GM19025 (cell line): Measurements from ENCODE around the gene RASD2.
"Not testable (repeated sequence)": the region's sequence is repeated elsewhere in the genome, so short reads cannot be mapped to it uniquely, and the experiment has no call there.

Experiments used
- ATAC-seq: cut with Tn5 transposase; IDR thresholded peaks from one replicate; pipeline ENCODE4 v1.9.1; 2021; ENCODE audit warnings: mild to moderate bottlenecking, low read depth, moderate library complexity; ENCODE audit not compliant: unreplicated experiment

RASD2 gene

GRCh38 chr22:35540595-35541253 lies at the start of gene RASD2:
RASD2 (plus strand) TSS chr22:35540831; CDS start chr22:35546810, 5,979 bp downstream.
- ATAC-seq, result no peak

GRCh38 chr22:35491061-35491907 lies 49.3 kb upstream of the RASD2 start:
- ATAC-seq, result not testable (repeated sequence)

- ATAC-seq, result no peak
Measured at GRCh38 chr22:35491908-35492380, 48.7 kb upstream of the RASD2 start.

- ATAC-seq, result no peak
Measured at GRCh38 chr22:35493074-35493473, 47.6 kb upstream of the RASD2 start.

GRCh38 chr22:35495711-35496110 lies 44.9 kb upstream of the RASD2 start:
- ATAC-seq, result not testable (repeated sequence)

- ATAC-seq, result no peak
Measured at GRCh38 chr22:35496768-35497312, 43.8 kb upstream of the RASD2 start.

- ATAC-seq, result no peak
Measured at GRCh38 chr22:35498026-35498800, 42.4 kb upstream of the RASD2 start.

GRCh38 chr22:35502836-35503235 lies 37.8 kb upstream of the RASD2 start:
- no peak for ATAC-seq

GRCh38 chr22:35505399-35506258 lies 35.0 kb upstream of the RASD2 start:
- ATAC-seq, result no peak

- ATAC-seq, result no peak
Measured at GRCh38 chr22:35506259-35506570, 34.4 kb upstream of the RASD2 start.

GRCh38 chr22:35507851-35508250 lies 32.8 kb upstream of the RASD2 start:
- ATAC-seq, result not testable (repeated sequence)

- ATAC-seq, result no peak
Measured at GRCh38 chr22:35509451-35509850, 31.2 kb upstream of the RASD2 start.

GRCh38 chr22:35509960-35510359 lies 30.7 kb upstream of the RASD2 start:
- no peak for ATAC-seq

- no peak for ATAC-seq
Measured at GRCh38 chr22:35510481-35510934, 30.1 kb upstream of the RASD2 start.

- ATAC-seq, result no peak
Measured at GRCh38 chr22:35510951-35511350, 29.7 kb upstream of the RASD2 start.

- ATAC-seq, result no peak
Measured at GRCh38 chr22:35514366-35514765, 26.3 kb upstream of the RASD2 start.

- ATAC-seq, result not testable (repeated sequence)
Measured at GRCh38 chr22:35515952-35516351, 24.7 kb upstream of the RASD2 start.

- ATAC-seq, result no peak
Measured at GRCh38 chr22:35516723-35517122, 23.9 kb upstream of the RASD2 start.

GRCh38 chr22:35517207-35517606 lies 23.4 kb upstream of the RASD2 start:
- no peak for ATAC-seq
